ENCODE results near the gene OPCML. TPM values are rescaled to one million over a fixed set of nuclear protein-coding genes. Genes with fewer than 3 reads are reported as not detected.

Gene OPCML
- total RNA-seq, 1 donor from 2014 or later = 4.1 TPM

- no peaks in the 10 kb centered on the region for H3K36me3 Mint-ChIP-seq (ENCODE audit: low read depth, unreplicated experiment)
These were observed 1030.9 kb downstream of the OPCML start for GRCh38 chr11:132501356-132501755.

GRCh38 chr11:132499661-132500060 is 1032.6 kb downstream of the OPCML start:
- no peaks in the 10 kb centered on the region for H3K9me3 Mint-ChIP-seq (ENCODE audit: unreplicated experiment)
- H3K36me3 Mint-ChIP-seq (ENCODE audit: low read depth, unreplicated experiment) = no peaks in the 10 kb centered on the region
- H3K27me3 Mint-ChIP-seq (ENCODE audit: unreplicated experiment) = no peaks in the 10 kb centered on the region
- TF ChIP-seq CTCF (IDR thresholded peaks at IDR 0.05; ENCODE audit: unreplicated experiment) = no peak
- H3K4me3 Mint-ChIP-seq (ENCODE audit: unreplicated experiment) = no peak overlapping the region
- peaks cover 9% of the 10 kb centered on the region for H3K4me1 Mint-ChIP-seq (ENCODE audit: unreplicated experiment)
- H3K27ac Mint-ChIP-seq (ENCODE audit: unreplicated experiment) = no peak overlapping the region
- DNase-seq (ENCODE audit: low spot score) = no peak

More at GRCh38 chr11:132501356-132501755, 1030.9 kb downstream of the OPCML start:
- H3K27me3 Mint-ChIP-seq (ENCODE audit: unreplicated experiment) = no peaks in the 10 kb centered on the region
- H3K9me3 Mint-ChIP-seq (ENCODE audit: unreplicated experiment) = no peaks in the 10 kb centered on the region
- no peak for TF ChIP-seq CTCF (IDR thresholded peaks at IDR 0.05; ENCODE audit: unreplicated experiment)
- H3K4me3 Mint-ChIP-seq (ENCODE audit: unreplicated experiment) = no peak overlapping the region
- H3K4me1 Mint-ChIP-seq (ENCODE audit: unreplicated experiment) = no peaks in the 10 kb centered on the region
- no peak for DNase-seq (ENCODE audit: low spot score)
- H3K27ac Mint-ChIP-seq (ENCODE audit: unreplicated experiment) = no peak overlapping the region

GRCh38 chr11:132496341-132496740 is 1036.0 kb downstream of the OPCML start:
- DNase-seq (ENCODE audit: low spot score) = no peak
- no peak overlapping the region for H3K27ac Mint-ChIP-seq (ENCODE audit: unreplicated experiment)
- TF ChIP-seq CTCF (IDR thresholded peaks at IDR 0.05; ENCODE audit: unreplicated experiment) = no peak
- no peaks in the 10 kb centered on the region for H3K27me3 Mint-ChIP-seq (ENCODE audit: unreplicated experiment)
- peaks cover 28% of the 10 kb centered on the region for H3K4me1 Mint-ChIP-seq (ENCODE audit: unreplicated experiment)
- no peaks in the 10 kb centered on the region for H3K36me3 Mint-ChIP-seq (ENCODE audit: low read depth, unreplicated experiment)
- H3K9me3 Mint-ChIP-seq (ENCODE audit: unreplicated experiment) = no peaks in the 10 kb centered on the region
- no peak overlapping the region for H3K4me3 Mint-ChIP-seq (ENCODE audit: unreplicated experiment)

- H3K27ac Mint-ChIP-seq (ENCODE audit: unreplicated experiment) = no peak overlapping the region
These were observed 1038.5 kb downstream of the OPCML start for GRCh38 chr11:132493801-132494200.

GRCh38 chr11:132490978-132491377 is 1041.3 kb downstream of the OPCML start:
- TF ChIP-seq CTCF (IDR thresholded peaks at IDR 0.05; ENCODE audit: unreplicated experiment) = no peak
- no peak overlapping the region for H3K27ac Mint-ChIP-seq (ENCODE audit: unreplicated experiment)
- DNase-seq (ENCODE audit: low spot score) = no peak
- peaks cover 27% of the 10 kb centered on the region for H3K4me1 Mint-ChIP-seq (ENCODE audit: unreplicated experiment)
- no peak overlapping the region for H3K4me3 Mint-ChIP-seq (ENCODE audit: unreplicated experiment)
- H3K27me3 Mint-ChIP-seq (ENCODE audit: unreplicated experiment) = peaks cover 2% of the 10 kb centered on the region
- H3K9me3 Mint-ChIP-seq (ENCODE audit: unreplicated experiment) = no peaks in the 10 kb centered on the region
- H3K36me3 Mint-ChIP-seq (ENCODE audit: low read depth, unreplicated experiment) = no peaks in the 10 kb centered on the region

More at GRCh38 chr11:132493801-132494200, 1038.5 kb downstream of the OPCML start:
- Mint-ChIP-seq H3K36me3 (ENCODE audit: low read depth, unreplicated experiment) (no peaks in the 10 kb centered on the region), H3K9me3 (ENCODE audit: unreplicated experiment) (no peaks in the 10 kb centered on the region), H3K4me3 (ENCODE audit: unreplicated experiment) (no peak overlapping the region), H3K27me3 (ENCODE audit: unreplicated experiment) (peaks cover 2% of the 10 kb centered on the region), H3K4me1 (ENCODE audit: unreplicated experiment) (peaks cover 28% of the 10 kb centered on the region)
- DNase-seq (ENCODE audit: low spot score) = no peak
- TF ChIP-seq CTCF (IDR thresholded peaks at IDR 0.05; ENCODE audit: unreplicated experiment) = no peak
